8988T (cell line): ENCODE results near the gene IL1B.

Experiments used
- DNase-seq: peaks from one replicate; pipeline ENCODE4 v3.0.0; 2011

IL1B gene

DNA sequence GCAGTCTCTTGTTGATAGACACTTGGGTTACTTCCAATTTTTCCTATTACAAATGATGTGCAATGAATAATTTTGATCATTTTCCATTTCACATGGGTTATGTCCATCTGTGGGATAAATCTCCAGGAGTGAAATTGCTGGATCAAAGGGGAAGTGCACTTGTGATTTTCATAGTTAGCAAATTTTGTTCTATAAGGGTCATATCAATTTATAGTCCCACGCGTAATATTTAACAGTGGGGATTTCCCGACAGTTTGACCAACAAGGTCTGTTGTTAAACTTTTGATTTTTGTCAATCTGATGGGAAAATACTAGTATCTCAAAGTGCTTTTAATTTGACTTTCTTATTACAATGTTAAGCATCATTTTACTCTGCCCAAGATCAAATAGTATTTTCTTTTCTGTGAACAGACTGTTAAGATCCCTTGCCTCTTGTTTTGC, 8.3 kb downstream of the IL1B start:
- no peak for DNase-seq

DNA sequence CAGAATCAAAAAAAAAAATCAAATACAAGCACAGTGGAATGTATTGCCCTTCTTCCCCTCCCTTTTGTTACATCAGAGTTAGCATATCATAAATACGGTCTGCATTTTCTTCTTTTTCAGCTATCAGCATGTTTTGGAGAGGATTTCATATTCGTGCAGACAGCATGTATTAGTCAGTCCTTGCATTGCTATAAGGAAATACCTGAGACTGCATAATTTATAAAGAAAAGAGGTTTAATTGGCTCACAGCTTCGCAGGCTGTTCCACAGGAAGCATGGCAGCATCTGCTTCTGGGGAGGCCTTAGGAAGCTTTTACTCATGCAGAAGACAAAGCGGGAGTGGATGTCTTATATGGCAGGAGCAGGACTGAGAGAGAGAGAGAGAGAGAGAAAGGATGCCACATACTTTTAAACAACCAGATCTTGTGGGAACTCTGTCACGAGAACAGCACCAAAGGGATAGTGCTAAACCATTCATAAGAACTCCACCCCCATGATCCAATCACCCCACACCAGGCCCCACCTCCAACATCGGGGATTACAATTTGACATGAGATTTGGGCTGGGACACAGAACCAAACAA, 8.9 kb downstream of the IL1B start:
- no peak for DNase-seq

DNA sequence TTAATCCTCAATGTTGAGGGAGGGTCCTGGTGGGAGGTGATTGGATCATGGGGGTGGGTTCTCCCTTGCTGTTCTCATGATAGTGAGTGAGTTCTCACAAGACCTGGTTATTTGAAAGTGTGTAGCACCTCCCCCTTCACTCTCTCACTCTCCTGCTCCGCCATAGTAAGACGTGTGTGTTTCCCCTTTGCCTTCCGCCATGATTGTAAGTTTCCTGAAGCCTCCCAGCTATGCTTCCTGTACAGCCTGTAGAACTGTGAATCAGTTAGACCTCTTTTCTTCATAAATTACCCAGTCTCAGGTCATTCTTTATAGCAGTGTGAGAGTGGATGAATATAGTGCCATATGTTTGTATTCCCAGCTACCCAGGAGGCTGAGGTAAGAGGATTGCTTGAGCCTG, 9.6 kb downstream of the IL1B start:
- DNase-seq = no peak

DNA sequence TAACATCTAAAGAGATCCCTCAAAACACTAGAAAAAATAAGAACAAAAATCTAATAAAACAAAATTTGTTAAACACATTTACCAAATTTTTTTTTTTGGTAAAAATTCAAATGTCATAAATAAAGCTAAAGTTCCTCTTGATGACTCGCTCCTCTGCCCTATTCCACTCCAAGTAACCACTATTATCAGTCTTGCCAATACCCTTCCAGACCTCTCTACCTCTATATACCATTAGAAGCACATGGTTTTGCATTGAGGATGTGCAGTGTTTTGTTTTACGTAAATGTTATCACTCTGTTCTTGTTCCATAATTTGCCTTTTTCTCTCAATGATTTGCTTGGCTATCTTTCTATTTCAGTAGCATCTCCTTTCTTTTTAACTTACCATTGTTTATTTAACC, 10.9 kb downstream of the IL1B start:
- no peak for DNase-seq

DNA sequence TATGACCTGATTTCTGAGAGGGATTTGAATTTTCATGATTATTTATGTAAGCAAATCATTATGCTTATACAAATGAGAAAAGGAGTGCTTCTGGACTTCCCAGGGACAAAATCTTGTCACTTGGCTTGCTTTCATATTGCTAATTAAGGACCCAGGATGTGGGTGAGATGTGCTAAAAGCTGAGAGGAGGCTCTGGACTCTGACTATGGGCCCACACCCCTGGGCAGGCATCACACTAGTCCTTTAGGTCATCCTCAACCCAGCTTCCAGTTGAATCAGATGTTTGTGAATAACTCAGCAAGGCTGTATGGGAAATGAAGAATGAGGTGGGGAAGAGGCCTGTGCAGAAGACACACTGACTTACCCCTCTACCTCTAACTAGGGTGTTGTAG, 11.9 kb downstream of the IL1B start:
- DNase-seq = no peak

DNA sequence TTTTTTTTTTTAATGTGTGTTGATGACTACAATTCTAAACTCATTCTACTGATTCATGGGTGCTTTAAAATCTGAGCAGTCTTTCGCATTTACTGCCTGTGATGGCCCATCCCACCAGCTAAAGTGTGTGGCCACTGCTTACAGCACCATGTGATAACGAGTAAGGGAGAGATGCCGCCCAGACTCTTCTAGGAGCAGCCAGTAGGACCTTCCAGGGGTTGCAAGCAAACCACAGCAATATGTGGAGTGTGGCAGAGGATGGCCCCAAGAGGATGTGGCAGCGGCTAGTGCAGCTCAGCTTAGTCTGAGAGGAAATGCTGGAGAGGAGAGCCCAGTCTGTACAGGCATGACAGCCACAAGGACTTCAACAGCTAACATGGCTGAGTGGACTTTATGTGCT, 14.9 kb downstream of the IL1B start:
- no peak for DNase-seq

DNA sequence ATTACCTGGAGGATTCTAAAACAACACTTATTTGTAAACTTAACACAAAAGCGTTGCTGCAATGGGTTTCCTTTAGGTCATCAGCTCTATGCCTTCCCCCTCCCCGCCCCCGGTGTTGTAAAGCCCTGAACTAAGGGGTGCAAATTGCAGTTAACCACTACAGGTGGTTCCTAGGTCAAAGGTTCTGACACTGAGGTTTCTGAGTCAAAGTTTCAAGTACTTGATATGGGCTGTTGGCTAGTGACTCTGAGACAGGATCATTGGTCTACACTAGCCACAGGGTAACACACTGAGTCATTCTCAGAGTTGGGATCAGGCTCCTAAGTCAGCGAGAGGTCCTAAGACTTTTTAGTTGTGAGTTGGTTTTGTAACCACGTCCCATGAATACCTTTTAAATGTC, 15.4 kb downstream of the IL1B start:
- no peak for DNase-seq

DNA sequence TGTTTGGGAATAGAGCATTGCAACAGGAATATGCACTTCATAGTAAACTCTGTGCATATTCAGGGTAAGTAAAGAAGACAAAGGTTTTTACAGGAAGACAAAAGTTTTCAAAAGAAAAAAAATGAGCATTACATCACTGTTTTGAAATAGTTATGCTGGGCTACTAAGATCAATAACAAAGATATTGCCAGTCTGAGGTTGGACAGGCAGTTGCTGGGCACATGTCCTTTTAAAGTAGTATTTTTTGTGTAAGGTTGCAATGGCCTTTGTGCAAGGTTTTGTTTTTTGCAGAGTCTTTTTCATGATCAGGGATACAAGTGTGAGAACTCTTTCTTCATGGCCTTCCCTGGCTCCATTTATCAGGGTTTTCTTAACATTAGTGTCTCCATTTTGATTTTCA, 16.2 kb downstream of the IL1B start:
- no peak for DNase-seq

DNA sequence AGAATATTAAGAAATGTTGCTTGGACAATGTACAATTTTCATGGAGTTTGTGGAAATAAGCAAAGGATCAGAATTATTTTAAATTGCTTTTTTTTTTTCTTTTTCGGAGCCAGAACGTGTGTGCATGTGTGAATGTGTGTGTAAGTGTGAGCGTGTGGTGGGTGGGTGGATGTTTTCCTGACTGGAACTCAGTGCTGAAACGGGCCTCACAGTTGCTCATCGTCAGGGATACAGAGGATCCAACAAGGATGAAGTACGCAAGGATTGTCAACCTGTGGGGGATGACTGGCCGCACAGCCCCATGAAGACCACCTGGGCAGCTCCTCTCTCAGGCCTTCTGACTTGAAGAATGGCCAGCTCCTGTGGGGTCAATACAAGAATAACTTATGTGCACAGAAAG, 17.5 kb downstream of the IL1B start:
- DNase-seq = no peak

DNA sequence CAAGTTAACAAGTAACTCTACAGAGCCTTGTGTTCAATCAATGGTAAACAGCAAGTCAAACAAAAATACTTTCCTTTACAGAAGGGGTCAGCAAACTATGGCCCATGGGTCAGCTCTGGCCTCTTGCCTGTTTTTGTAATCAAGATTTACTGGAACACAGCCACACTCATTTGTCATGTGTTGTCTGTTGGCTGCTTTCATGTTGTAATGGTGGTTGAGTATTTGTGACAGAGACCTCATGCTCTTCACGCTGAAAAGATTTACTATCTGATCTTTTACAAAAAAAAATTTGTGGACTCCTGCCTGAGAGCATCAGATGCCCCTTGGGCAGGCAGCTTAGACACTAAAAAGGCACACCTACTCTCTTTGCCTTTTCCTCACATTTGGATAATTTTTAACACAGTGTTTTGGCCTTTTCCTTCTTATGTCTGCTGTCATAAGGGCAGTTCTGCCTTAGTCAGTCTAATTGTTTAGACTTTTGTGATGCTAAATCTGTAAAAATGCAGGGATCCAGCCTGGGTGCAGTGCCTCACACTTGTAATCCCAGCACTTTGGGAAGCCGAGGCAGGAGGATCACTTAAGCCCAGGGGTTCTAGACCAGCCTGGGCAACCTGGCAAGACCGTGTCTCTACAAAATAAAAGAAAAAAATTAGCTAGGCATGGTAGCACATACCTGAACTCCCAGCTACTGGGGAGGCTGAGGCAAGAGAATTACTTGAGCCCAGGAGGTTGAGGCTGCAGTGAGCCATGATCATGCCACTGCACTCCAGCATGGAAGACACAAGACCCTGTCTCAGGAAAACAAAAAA, 18.3 kb downstream of the IL1B start:
- no peak for DNase-seq

DNA sequence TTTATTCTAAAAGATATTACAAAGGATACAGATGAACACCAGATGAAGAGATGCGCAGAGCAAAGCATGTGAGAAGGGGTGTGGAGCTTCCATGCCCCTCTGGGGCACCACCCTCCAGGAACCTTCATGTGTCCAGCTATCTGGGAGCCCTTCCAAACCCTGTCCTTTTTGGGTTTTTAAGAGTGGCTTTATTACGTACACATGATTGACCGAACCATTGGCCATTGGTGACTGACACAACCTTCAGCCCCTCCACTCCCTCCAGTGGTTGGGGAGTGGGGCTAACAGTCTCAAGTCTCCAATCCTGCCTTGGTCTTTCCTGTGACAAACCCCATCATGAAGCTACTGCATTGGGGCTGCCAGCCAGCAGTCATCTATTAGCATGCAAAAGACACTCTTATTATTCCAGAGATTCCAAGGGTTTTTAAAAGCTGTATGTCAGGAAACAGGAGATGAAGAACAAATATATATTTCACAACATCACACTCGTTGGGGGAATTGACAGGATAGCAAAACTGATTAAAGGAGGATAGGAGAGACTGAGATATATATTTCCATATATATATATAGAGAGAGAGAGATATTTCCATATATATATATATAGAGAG, 19.4 kb downstream of the IL1B start:
- DNase-seq = no peak

DNA sequence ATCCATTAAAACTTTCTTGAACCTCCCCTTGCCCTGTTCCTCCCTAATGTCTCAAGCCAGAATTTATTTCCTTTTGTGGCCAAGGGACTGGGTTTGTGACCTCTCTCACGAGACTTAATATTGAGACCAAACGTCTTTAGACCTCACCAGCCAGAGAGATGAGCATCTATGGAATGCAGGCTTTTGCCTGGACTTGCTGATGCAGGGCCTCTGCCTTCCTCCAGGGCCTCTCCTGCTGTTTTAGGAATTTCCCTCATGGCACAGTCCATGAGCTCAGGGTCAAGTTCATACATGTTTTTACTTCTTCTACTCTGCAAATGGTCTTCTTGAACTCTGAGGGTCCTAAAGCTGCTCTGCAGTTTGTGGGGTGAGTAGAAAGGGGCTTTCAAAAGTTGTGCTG, 22.3 kb downstream of the IL1B start:
- peak; percentile 37 for DNase-seq

DNA sequence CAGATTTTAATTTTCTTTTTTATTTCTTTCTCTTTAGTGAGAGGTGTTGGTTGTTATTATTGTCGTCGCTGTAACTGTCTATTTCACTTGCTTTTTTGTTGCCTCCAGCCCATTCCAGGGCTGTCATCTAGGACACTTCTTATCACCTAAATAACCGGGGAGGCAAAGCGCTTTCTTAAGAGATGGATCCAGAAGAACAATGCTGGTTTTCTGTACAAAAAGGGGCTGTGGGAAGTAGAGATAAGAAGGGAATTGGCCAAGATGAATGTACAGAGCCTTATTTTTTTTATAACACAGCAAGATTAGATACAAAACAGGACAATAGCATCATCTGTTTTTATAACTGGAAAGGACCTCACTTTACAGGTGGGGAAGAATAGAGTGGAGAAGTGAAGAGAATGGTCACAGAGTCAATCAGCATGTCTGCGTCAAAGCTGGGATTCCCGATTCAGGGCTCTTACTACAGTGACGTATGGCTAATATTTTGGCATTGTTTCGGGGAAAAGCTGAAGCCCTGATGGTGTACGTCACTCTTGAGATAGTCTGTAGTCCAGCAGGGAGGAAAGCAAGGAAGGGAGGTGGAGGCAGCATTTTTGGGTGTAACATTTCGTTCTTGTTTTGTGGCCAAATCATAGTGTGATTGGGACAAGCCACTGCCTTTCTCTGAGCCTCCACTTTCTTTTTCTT, 23.2 kb downstream of the IL1B start:
- no peak for DNase-seq

DNA sequence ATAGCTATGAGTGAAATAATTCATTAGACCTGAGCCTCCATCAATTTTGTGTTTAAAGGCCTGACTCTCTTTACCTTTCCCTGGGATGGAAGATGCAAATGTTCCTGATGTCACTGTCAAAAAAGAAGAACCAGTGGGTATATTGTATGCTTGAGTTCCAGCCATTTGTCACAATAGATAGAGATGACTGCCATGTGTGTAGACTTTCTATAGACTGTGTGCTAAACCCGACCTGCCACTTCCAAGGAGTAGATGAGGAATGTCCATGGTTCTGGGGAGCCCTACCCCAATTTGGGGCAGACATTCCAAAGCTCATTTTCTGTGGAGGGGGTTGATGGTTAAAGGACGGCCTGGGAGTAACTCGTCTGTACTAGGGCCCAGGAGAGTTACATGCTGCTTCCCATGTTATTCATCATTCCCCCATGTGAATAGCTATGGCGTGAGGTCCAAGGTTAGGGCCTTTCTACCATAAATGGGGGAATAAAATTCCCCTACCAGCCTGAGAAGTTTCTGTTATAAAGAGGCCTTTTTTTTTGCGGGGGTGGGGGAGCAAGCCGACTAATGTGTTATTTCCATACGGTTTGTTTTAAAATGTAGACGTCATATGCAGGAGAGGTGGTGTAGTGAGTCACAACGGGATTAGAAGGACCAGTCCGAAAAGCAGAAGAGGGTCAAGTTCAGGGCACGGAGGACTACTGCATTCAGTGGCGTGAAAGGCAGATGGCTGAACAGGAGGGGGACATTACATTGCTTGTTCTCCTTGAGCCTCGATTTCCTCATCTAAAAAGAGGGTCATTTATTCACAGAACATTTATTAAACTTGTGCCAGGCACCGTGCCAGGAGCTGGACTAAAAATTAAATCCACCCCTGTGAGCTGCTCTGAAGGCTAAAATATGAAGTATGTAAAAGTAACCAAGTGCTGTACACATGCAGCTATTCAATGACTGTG, 24.0 kb downstream of the IL1B start:
- DNase-seq = no peak

DNA sequence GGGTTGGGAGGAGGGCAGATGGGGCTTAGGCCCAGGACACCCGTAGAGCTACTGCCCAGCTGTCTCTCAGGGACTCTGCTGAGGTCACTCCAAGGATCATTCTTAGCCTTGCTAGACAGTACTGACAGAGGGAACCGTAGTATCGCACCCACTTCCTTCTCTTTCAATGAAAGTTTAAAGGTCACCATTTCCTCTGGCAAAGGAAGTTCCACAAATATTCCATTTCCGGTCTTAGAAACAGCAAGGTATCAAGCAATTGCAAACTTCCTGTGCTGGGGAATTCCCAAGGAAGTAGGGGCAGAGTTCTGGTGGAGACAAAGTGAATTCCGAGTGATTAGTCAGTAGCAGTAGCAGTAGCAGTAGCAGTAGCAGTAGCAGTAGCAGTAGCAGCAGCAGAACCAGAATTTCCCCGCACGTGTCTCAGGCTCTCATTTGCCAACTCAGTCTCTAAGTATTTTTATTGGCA, 24.7 kb downstream of the IL1B start:
- DNase-seq = no peak

DNA sequence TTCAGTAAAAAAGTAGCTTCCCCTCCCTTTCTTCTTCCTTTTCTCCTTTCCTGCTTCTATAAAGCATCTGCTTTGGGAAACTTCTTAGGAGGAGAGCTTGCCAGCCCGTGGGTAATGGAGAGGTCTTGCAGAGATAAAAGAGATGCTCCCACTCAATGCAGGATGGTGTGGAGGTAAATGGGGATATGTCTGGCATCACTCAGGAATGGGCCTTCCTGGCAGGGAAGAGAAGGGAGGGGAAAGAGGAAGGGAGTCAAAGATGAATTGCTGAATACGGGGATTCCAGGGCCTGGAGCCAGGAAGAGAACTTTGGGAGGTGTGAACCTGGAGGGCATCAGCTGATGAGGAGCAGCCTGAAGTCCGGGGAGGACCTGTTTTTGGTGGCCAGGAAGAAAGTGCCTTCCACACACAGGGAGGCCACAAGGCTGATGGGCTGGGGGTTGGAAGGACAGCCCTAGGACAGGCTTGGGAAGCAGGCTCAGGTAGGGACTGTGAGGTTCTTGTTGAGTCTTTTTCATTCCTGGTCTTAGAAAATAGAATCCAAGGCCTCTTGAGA, 25.2 kb downstream of the IL1B start:
- DNase-seq = no peak

DNA sequence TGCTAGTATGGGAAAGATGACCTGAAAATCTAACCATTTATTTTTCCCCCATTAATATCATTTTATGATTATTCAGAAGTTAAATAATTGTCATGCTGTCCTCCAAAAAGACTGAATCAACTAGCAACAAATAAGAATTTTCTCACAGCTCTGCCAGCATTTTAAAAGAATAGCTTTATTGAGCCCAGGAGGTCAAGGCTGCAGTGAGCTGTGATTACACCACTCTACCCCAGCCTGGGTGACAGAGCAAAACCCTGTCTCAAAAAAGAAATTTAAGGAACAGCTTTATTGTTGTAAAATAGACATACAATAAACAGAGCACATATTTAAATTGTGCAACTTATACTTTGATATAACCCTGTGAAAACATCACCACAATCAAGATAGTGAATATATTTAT, 27.5 kb downstream of the IL1B start:
- no peak for DNase-seq

DNA sequence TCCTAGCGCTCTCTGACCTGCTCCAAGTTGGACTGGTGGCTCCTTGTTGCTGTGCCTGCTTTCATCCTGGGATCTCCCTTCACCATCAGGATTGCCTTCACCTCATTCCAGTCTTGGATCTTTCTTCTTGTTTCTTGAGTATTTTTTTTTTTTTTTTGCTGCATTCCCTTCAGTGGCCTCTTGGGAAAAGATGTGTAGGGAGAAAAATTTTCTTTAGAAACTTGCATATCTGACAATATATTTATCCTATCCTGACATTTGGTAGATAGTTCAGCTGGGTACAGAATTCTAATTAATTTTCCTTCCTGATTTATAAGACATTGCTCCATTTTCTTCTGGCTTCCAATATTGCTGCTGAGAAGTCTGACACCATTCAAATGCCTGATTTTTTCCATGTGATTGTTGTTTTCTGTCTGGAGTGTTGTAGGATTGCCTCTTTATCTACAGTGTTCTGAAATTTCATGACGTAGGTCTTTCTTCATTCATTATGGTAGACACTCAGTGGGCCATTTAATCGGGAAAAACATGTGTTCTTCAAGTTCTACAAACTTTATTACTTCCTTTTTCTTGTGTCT, 29.3 kb downstream of the IL1B start:
- no peak for DNase-seq

DNA sequence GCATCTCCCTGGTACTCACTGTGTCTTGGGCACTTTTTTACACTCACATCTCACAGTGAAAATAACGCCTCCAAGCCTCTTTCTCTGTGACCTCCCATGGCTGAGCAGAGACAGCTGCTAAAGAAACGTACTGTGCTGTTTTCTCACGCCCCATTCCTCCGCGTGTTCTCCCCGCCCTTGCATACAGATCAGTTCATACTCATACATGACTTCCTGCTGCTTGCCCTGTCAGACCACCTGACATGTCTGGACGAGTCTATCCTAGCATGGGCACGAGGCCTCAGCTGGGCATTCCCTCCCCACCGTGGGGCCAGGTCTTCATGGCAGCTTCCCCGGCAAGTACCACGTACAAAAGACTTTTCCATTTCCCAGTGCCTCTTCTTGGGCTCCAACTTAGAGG, 31.0 kb downstream of the IL1B start:
- DNase-seq = no peak

DNA sequence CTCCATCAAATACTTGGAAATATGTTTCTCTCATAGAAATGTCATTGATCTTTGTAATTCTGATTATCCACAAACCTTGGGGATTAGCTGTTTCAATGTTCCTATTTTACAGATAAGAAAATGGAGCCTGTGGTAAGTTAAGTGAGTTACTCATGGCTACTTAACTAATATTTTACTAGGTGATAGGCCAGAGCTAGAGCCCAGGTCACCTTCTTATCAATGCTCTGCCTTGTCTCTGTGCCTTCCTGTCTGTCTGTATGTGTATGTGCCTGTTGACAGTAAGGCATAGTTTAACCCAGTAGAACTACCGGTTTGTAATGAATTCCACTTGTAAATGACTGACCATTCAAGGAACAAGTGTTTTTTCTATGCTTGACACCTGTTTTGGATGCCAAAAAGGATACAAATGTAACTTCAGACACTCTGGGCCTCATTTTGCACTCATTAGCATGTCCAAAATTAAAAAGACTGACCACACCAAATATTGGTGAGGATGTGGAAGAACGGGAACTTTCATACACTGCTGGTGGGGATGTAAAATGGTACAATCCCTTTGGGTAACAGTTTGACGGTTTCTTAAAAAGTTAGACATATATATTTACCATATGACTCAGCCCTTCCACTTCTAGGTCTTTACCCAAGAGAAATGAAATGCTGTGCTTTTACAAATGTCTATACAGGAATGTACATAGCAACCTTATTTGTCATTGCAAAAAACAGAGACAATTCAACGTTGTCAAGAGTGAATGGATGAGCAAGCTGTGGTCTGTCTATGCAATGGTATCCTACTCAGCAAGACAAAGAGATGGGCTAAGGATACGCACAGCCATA, 32.7 kb downstream of the IL1B start:
- no peak for DNase-seq
